CD1c-positive myeloid dendritic cell (primary cell): Measurements from ENCODE around the gene SNAPC5.

Experiments used
- DNase-seq: peaks from one replicate; pipeline ENCODE4 v3.0.0-alpha.2; 2016; ENCODE audit errors: extremely low spot score

Gene SNAPC5

GRCh38 chr15:66459818-66460615 lies 37.5 kb downstream of the SNAPC5 start:
- no peak for DNase-seq

- no peak for DNase-seq
Measured at GRCh38 chr15:66456211-66456610, 41.4 kb downstream of the SNAPC5 start.

- DNase-seq = peak; percentile 75
Measured at GRCh38 chr15:66454143-66454542, 43.4 kb downstream of the SNAPC5 start.

GRCh38 chr15:66452971-66453580 lies 44.5 kb downstream of the SNAPC5 start:
- peak; percentile 40 for DNase-seq

- no peak for DNase-seq
Measured at GRCh38 chr15:66452420-66452819, 45.1 kb downstream of the SNAPC5 start.
